PC-9 (cell line): ENCODE results near the gene DCTN1.

Source experiments
- CTCF ChIP-seq: fragments of 200-600 bp; sonication (generic); conservative IDR thresholded peaks from 2 replicates; pipeline ENCODE4 v1.6.1; 2017; ENCODE audit warnings: mixed run types, antibody characterized with exemption, mild to moderate bottlenecking, moderate library complexity
- EZH2 ChIP-seq: fragments of 200-600 bp; sonication (generic); IDR thresholded peaks from 2 replicates; pipeline ENCODE4 v1.8.0; 2017; ENCODE audit warnings: antibody characterized with exemption, low read depth

GRCh38 chr2:74328074-74328473 lies 52.0 kb downstream of the DCTN1 start:
- TF ChIP-seq CTCF (no peak), EZH2 (no peak)
